NCI-H146 (cell line): ENCODE measurements around the gene CACNB1.
A peak's percentile ranks its signal among the peaks of the same experiment; 100 is the strongest.

Experiments
- DNase-seq: peaks from one replicate; lab custom pipeline; 2025; lab: John Stamatoyannopoulos, UW

CACNB1 gene

GRCh38 chr17:39197380-39198185 lies at the start of gene CACNB1:
Gene CACNB1 (minus strand): TSS chr17:39197669. CDS start chr17:39197495, 174 bp downstream.
- peak; percentile 89 for DNase-seq

- DNase-seq = no peak
Observed at GRCh38 chr17:39246274-39246673, 48.8 kb upstream of the CACNB1 start.

GRCh38 chr17:39244600-39245570 lies 47.4 kb upstream of the CACNB1 start:
- peak; percentile 78 for DNase-seq

GRCh38 chr17:39244016-39244599 lies 46.6 kb upstream of the CACNB1 start:
- DNase-seq = no peak

GRCh38 chr17:39243155-39243554 lies 45.7 kb upstream of the CACNB1 start:
- no peak for DNase-seq

- no peak for DNase-seq
Observed at GRCh38 chr17:39240631-39241030, 43.2 kb upstream of the CACNB1 start.

GRCh38 chr17:39239640-39240314 lies 42.3 kb upstream of the CACNB1 start:
- DNase-seq = peak; percentile 78

- no peak for DNase-seq
Observed at GRCh38 chr17:39238311-39238972, 41.0 kb upstream of the CACNB1 start.

GRCh38 chr17:39237586-39237985 lies 40.1 kb upstream of the CACNB1 start:
- no peak for DNase-seq

- DNase-seq = peak; percentile 95
Observed at GRCh38 chr17:39236981-39237441, 39.5 kb upstream of the CACNB1 start.

GRCh38 chr17:39236450-39236927 lies 39.0 kb upstream of the CACNB1 start:
- DNase-seq = peak; percentile 62

GRCh38 chr17:39235555-39236449 lies 38.3 kb upstream of the CACNB1 start:
- DNase-seq = peak; percentile 34

GRCh38 chr17:39231591-39232551 lies 34.4 kb upstream of the CACNB1 start:
- DNase-seq = peak; percentile 33

- DNase-seq = no peak
Observed at GRCh38 chr17:39231091-39231561, 33.7 kb upstream of the CACNB1 start.

- no peak for DNase-seq
Observed at GRCh38 chr17:39230361-39230760, 32.9 kb upstream of the CACNB1 start.

- no peak for DNase-seq
Observed at GRCh38 chr17:39229274-39229913, 31.9 kb upstream of the CACNB1 start.

GRCh38 chr17:39227364-39227919 lies 30.0 kb upstream of the CACNB1 start:
- no peak for DNase-seq
